Activated CD8-positive, alpha-beta memory T cell treated with anti-CD3 and anti-CD28 coated beads, Interleukin-2, amount 50 U/mL, for 24 hours (primary cell): ENCODE measurements around the gene CAMTA1.
"Not testable (repeated sequence)": the region's sequence is repeated elsewhere in the genome, so short reads cannot be mapped to it uniquely, and the experiment has no call there.

ENCODE experiments used
- DNase-seq: peaks from one replicate; pipeline ENCODE4 v3.0.0-alpha.2; 2020; ENCODE audit errors: extremely low read depth

Gene CAMTA1

GRCh38 chr1:7672864-7673263 lies 887.6 kb downstream of the CAMTA1 start:
- no peak for DNase-seq

GRCh38 chr1:7674972-7675371 lies 889.7 kb downstream of the CAMTA1 start:
- DNase-seq, result no peak

- DNase-seq, result no peak
These were observed 890.4 kb downstream of the CAMTA1 start for GRCh38 chr1:7675431-7676273.

DNA sequence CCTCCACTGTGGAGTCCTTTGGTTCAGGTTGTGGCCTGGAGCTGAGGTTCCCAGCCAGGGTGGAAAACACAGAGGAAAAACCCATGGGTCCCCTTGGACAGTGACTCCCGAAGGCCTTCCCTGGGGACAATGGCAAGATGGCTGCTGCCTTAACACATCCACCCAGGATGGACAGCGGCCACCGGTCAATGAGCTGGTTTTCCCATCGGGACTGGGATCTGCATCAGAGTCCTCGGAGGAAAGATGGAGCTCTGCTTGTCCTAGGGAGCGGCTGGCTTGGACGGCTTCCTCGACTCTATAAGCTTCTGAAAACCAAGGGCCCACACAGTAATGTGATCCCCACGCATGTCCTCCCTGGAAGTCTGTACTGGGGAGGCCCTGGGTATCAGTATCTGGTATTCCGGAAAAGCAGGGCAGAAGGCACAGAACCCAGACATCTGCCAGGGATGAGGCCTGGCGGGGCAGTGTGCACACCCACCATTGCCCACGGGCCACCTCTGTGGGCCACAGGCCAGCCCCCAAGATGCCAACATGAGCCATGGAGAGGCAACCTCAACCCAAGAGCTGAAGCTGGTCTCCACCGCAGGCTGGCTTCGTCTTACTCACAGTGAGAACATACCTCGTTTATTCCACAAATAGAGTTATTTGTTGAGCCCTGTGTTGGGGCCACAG lies 891.2 kb downstream of the CAMTA1 start:
- DNase-seq, result no peak

DNA sequence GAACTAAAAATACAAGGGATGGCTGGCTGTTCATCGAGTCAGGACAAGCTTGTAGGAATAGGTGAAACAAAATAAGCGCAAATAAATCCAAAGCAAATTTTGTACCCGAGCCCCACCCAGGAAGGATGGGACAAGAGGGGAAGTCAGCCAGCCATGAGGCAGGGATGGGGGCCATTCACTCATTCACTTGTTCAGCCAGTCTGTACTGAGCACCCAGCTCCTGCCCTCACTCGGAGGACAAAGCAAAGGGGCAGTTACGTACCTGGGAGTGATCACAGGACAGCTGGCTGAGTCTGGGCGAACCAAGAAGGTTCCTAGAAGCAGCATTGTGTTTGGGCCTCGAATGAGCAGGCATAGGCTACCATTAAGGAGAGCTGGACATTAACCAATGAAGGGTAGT lies 891.9 kb downstream of the CAMTA1 start:
- no peak for DNase-seq

DNA sequence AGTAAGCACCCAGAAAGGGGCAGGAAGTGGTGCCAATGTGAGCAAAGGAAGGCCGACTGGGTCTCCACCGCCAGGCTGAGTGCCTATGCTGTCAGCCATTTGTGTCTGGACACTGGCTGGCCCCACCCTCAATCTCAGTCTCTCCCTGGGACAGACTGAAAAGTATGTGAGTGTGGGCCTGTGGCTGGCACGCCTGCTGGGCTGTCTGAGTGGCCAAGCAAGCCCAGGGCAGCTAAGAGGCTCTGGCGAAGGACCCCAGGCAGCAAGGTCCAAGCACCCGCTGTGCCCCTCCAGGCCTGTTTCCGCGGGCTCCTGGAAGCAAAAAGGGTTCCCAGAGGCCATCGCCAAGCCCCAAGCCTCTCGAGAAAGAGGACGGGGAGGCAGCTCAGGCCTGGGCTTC lies 892.6 kb downstream of the CAMTA1 start:
- DNase-seq, result no peak

- DNase-seq, result no peak
These were observed 893.4 kb downstream of the CAMTA1 start for GRCh38 chr1:7678491-7679158.

- no peak for DNase-seq
These were observed 894.1 kb downstream of the CAMTA1 start for GRCh38 chr1:7679159-7679872.

- no peak for DNase-seq
These were observed 894.6 kb downstream of the CAMTA1 start for GRCh38 chr1:7679873-7680206.

- no peak for DNase-seq
These were observed 895.1 kb downstream of the CAMTA1 start for GRCh38 chr1:7680207-7680954.

GRCh38 chr1:7680955-7681268 lies 895.7 kb downstream of the CAMTA1 start:
- DNase-seq, result no peak

DNA sequence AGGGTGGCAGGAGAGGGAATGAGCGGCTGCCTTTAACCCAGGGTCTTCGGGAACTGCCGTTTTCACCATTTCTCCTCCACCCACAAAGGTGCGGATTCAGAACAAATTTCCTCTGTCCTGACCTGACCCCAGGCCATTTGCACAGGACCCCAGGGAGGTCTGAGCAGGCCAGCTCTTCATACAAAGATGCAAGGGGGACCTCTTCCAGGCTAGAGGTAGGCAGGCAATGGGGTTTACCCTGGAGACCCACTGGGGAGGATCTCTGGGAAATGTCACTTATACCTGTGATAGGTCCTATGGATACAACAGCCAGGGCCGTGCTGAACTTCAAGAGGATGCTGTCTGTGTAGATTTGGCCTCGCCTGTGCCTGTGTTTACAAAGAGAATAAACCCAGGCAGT lies 896.1 kb downstream of the CAMTA1 start:
- no peak for DNase-seq

DNA sequence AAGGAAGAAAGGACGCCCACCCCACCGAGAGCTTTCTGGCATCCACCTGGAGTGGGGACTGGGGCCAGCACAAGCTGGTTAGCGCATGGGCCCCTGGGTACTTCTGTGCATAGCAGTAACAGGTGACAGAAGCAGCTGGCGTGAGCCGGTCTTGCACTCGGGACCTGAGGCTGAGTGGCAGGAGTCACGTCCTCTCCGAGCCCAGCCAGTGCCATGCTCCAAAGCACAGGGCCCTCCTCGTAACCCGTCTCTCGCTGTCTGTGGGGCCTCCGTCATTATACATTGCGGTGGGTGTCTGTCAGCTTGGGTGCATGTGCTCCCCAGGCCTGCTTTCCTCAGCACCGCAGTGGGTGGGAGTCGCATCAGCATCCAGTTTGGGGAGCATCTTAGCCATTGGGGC lies 898.3 kb downstream of the CAMTA1 start:
- DNase-seq, result no peak

DNA sequence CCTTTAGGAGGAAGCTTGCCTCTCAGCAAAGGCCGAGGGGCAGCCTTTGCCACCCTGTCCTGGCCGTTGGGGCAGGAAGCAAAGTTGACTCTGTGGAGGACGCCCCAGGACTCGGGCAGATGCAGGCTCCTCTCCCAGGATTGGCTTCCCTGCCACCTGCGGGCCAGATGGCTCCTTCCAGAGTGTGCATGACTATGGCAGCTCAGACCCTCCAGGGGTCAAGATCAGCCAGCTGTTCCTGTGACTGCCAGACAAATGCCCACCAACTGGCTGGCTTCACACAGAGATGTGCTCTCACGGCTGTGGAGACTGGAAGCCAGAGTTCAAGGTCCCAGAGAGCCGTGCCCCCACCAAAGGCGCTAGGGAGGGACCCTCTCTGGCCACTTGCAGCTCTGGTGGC lies 898.9 kb downstream of the CAMTA1 start:
- DNase-seq, result no peak

GRCh38 chr1:7684861-7685635 lies 899.8 kb downstream of the CAMTA1 start:
- no peak for DNase-seq

GRCh38 chr1:7686301-7686850 lies 901.1 kb downstream of the CAMTA1 start:
- DNase-seq, result no peak

DNA sequence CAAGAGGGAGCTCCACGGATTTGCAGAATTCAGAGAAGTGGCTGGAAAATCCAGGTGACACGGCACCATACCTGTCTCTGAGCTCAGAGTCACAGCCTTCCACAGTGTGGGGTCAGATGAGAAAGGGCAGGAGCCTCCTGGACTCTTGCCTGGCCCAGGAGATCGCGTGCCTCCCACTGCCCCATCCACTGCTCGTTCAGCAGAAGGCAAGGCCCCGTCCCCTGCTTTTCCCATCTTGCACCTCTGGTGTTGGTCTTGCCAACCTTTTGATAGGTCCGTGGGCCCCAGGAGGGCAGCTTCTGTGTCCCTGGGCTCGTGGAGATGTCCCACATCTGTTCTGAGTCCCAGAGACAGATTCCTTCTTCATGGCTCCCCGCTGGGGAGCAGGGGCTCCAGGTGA lies 902.2 kb downstream of the CAMTA1 start:
- DNase-seq, result no peak

DNA sequence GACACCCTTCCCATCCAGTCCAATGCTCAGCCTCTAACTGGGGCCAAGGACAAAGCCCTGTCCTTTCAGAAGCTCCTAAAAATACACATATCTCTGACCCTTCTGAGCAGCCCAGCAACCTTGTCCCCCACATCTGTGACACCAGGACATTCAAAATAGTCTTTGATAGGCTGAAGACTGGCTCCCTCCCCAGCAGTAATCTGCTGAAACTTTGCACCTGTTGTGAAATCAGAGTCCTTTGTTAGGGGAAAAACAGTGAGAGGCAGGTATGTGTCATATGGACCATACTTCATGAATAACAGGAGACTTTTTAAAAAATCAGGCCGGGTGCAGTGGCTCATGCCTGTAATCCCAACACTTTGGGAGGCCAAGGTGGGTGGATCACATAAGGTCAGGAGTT lies 903.4 kb downstream of the CAMTA1 start:
- no peak for DNase-seq

- DNase-seq, result not testable (repeated sequence)
These were observed 904.1 kb downstream of the CAMTA1 start for GRCh38 chr1:7689307-7689706.

GRCh38 chr1:7690076-7690475 lies 904.8 kb downstream of the CAMTA1 start:
- DNase-seq, result no peak
